MCF 10A (cell line): ENCODE measurements around the gene MFSD6. TPM values are rescaled to one million over a fixed set of nuclear protein-coding genes. Genes with fewer than 3 reads are reported as not detected.

Experiments
- BruUV-seq: library from RNA; stranded (reverse); fragments of 400-500 nt; replicated peaks from 2 replicates; lab custom pipeline; 2021; lab: Mats Ljungman, UMichigan
- CTCF ChIA-PET: fragments of 300-600 bp; sonication (Branson Sonifier 250); formaldehyde crosslinking; extraction: SDS; loops from one replicate; lab custom pipeline; 2021; ENCODE audit warnings: antibody characterized with exemption, inconsistent platforms; lab: Yijun Ruan, JAX
- POLR2A ChIA-PET: fragments of 300-600, 350-650 bp; sonication (Branson Sonifier 250); formaldehyde crosslinking; extraction: SDS; loops from one replicate; lab custom pipeline; 2020; ENCODE audit warnings: antibody characterized with exemption, inconsistent platforms; lab: Yijun Ruan, JAX
- DNase-seq: peaks from one replicate; pipeline ENCODE4 v3.0.0-alpha.2; 2018; ENCODE audit not compliant: unreplicated experiment
- H3K27ac Mint-ChIP-seq: one replicate; pipeline ENCODE4 v1.8.0; 2022; ENCODE audit warnings: mild to moderate bottlenecking, low read depth, mixed read lengths; ENCODE audit not compliant: unreplicated experiment
- H3K27me3 Mint-ChIP-seq: one replicate; pipeline ENCODE4 v1.8.0; 2022; ENCODE audit warnings: mixed read lengths; ENCODE audit not compliant: insufficient read depth, unreplicated experiment
- H3K36me3 Mint-ChIP-seq: one replicate; pipeline ENCODE4 v1.8.0; 2022; ENCODE audit warnings: mild to moderate bottlenecking, moderate library complexity, mixed read lengths; ENCODE audit not compliant: insufficient read depth, unreplicated experiment
- H3K4me1 Mint-ChIP-seq: one replicate; pipeline ENCODE4 v1.8.0; 2022; ENCODE audit warnings: mixed read lengths; ENCODE audit not compliant: insufficient read depth, unreplicated experiment
- H3K4me3 Mint-ChIP-seq: one replicate; pipeline ENCODE4 v1.8.0; 2022; ENCODE audit warnings: mild to moderate bottlenecking, moderate library complexity, mixed read lengths; ENCODE audit not compliant: unreplicated experiment
- H3K9me3 Mint-ChIP-seq: one replicate; pipeline ENCODE4 v1.8.0; 2022; ENCODE audit warnings: mixed read lengths; ENCODE audit not compliant: unreplicated experiment
- CTCF ChIP-seq: fragments of 200-600 bp; IDR thresholded peaks from one replicate; pipeline ENCODE4 v1.8.0; 2022; ENCODE audit warnings: antibody characterized with exemption, mild to moderate bottlenecking; ENCODE audit not compliant: unreplicated experiment
- intact Hi-C: fragments of 100-400 bp; cut with micrococcal nuclease; formaldehyde crosslinking; loops from 2 replicates; pipeline ENCODE4 v1.14.1; 2022
- total RNA-seq: library from RNA; stranded (reverse); gene quantifications from 2 replicates; pipeline ENCODE4 v1.2.3, GENCODE V29; 2022

The MFSD6 gene
- total RNA-seq, 1 experiment from 2014 or later: 19.7 TPM

DNA sequence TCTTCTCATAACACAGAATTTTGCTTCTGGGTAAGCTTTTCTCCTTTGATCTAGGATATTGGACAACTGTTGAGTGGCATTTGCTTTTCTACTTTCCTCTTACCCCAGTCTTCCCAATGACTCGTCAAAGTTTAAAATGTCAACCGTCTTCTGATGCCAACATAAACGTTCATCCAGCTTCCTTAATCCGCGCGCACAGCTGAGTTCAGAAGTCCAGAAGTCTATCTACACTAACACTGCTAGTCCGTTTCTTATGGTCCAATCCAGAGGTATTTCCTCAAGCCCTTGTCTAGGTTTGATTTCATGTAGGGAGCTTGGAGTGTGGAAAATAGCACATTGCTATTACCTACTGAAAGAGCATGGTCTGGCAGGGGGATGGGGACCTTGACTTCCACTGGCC, 48.7 kb downstream of the MFSD6 start:
- no peak overlapping the region for H3K27ac Mint-ChIP-seq
- peaks cover 18% of the 10 kb centered on the region for H3K36me3 Mint-ChIP-seq
- no peaks in the 10 kb centered on the region for H3K9me3 Mint-ChIP-seq
- TF ChIP-seq CTCF: no peak
- H3K27me3 Mint-ChIP-seq: no peaks in the 10 kb centered on the region
- CTCF ChIA-PET: interaction anchor here (1.3 kb wide), 1 partner anchor 9 kb away, joined by 6 read pairs; no protein-coding TSS in a partner anchor
- H3K4me3 Mint-ChIP-seq: no peak overlapping the region
- POLR2A ChIA-PET: interaction anchor here (0.6 kb wide), 1 partner anchor 91 kb away, joined by 3 read pairs; no protein-coding TSS in a partner anchor
- no peak for DNase-seq
- intact Hi-C loops: no loop called here
- H3K4me1 Mint-ChIP-seq: peaks cover 10% of the 10 kb centered on the region
- no TSS peak for BruUV-seq

DNA sequence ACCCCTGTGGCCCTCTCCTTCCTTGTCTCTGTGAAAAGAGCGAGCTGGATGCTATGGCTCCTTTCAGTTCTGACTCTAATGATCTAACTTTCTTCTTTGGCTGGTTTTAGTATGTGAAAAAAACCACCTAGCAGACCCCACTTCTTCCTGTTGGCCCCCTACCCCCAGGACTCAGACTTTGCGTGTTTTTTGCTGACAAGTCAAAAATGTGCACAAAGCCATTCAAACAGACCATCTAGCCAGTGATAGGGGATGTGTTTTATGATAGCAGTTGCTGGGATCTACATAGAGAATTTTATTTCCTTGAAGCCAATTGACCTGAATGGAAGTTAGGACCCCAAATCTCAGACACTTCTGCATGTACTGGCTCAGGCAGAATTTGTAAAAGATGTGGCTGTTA, 49.1 kb downstream of the MFSD6 start:
- Mint-ChIP-seq H3K36me3 (peaks cover 18% of the 10 kb centered on the region), H3K9me3 (no peaks in the 10 kb centered on the region), H3K27me3 (no peaks in the 10 kb centered on the region), H3K27ac (no peak overlapping the region), H3K4me1 (peaks cover 7% of the 10 kb centered on the region), H3K4me3 (no peak overlapping the region)
- POLR2A ChIA-PET: interaction anchor here (0.6 kb wide), 1 partner anchor 91 kb away, joined by 3 read pairs; no protein-coding TSS in a partner anchor
- no TSS peak for BruUV-seq
- TF ChIP-seq CTCF: no peak
- CTCF ChIA-PET: interaction anchor here (1.3 kb wide), 1 partner anchor 10 kb away, joined by 6 read pairs; no protein-coding TSS in a partner anchor
- DNase-seq: no peak
- intact Hi-C loops: no loop called here

DNA sequence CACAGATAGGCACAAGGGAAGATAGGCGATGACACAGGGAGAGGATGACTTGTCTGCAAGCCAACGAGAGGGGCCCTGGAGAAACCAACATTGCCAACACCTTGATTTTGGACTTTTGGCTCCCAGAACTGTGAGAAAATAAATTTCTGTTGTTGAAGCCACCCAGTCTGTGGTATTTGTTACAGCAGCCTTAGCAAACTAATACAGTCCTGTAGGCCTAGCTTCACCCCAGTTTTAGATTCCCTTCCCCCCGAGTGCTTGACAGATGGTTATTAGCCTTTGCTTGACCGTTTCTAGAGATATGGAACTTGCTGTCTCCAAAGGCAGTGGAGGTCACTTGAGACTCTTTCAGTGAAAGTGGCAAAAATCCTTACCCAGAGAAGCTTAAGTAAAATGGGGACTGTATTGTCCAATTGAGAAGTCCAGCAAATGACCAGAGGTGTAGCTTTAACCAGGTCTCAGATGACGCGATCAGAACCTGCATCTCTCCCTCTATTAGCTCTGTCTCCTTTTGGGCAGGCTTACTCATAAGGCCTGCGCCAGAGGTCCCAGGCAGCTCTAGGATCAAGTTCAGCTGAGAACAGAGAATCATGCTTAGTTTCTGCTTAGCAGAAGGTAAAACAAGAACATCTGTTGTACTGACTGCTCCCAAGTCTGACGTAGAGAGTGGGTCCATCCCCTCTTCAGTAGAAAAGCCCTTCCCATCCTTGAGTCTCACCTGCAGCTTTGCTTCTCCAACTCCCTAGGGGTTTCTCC, 50.4 kb downstream of the MFSD6 start:
- DNase-seq: no peak
- Mint-ChIP-seq H3K36me3 (peaks cover 18% of the 10 kb centered on the region), H3K9me3 (no peaks in the 10 kb centered on the region), H3K4me1 (peaks cover 7% of the 10 kb centered on the region), H3K27me3 (no peaks in the 10 kb centered on the region), H3K4me3 (no peak overlapping the region), H3K27ac (no peak overlapping the region)
- ChIA-PET POLR2A (interaction anchor here (1.4 kb wide), 1 partner anchor 12 kb away, joined by 3 read pairs; no protein-coding TSS in a partner anchor), CTCF (interaction anchor here (0.7 to 1.3 kb wide), 4 partner anchors 29 to 762 kb away, joined by 3 read pairs; partner anchors contain the start of gene HIBCH)
- TF ChIP-seq CTCF: no peak
- intact Hi-C loops: no loop called here
- BruUV-seq: no TSS peak

GRCh38 chr2:190459881-190460280, 51.7 kb downstream of the MFSD6 start:
- intact Hi-C loops: no loop called here
- no peak overlapping the region for H3K4me3 Mint-ChIP-seq
- CTCF ChIA-PET: interaction anchor here (1.3 kb wide), 1 partner anchor 139 kb away, joined by 3 read pairs; the partner anchor contains the start of gene HIBCH

More at GRCh38 chr2:190459881-190460280, 51.7 kb downstream of the MFSD6 start:
- no peak for DNase-seq
- POLR2A ChIA-PET: no interaction called here
- peaks cover 7% of the 10 kb centered on the region for H3K4me1 Mint-ChIP-seq
- BruUV-seq: no TSS peak
- no peak overlapping the region for H3K27ac Mint-ChIP-seq
- H3K9me3 Mint-ChIP-seq: no peaks in the 10 kb centered on the region
- TF ChIP-seq CTCF: no peak
- peaks cover 26% of the 10 kb centered on the region for H3K36me3 Mint-ChIP-seq
- no peaks in the 10 kb centered on the region for H3K27me3 Mint-ChIP-seq
